Measurements from ENCODE around the gene ZC2HC1C.

Gene ZC2HC1C

GRCh38 chr14:75050852-75051555, 18.4 kb upstream of the ZC2HC1C start, which contains the start of gene MLH3:
Gene MLH3, minus strand, starts transcription at chr14:75051467. Its CDS starts 1,812 bp downstream, at chr14:75049655.
- H3K4me3 ChIP-seq (ENCODE audit: control insufficient read depth, low read depth, low read length), result peak within 1 kb of the TSS; percentile 48
- TF ChIP-seq CTCF (conservative IDR thresholded peaks at IDR 0.05; ENCODE audit: control insufficient read depth, insufficient read depth, low read depth, low read length), result no peak
- DNase-seq (ENCODE audit: low read depth), result peak; percentile 72

- H3K4me3 ChIP-seq (ENCODE audit: control insufficient read depth, low read depth, low read length), result peak overlapping the region; percentile 48
- DNase-seq (ENCODE audit: low read depth), result no peak
- no peak for TF ChIP-seq CTCF (conservative IDR thresholded peaks at IDR 0.05; ENCODE audit: control insufficient read depth, insufficient read depth, low read depth, low read length)
These were observed 17.9 kb upstream of the ZC2HC1C start for GRCh38 chr14:75051556-75051899.

GRCh38 chr14:75053396-75054291, 15.8 kb upstream of the ZC2HC1C start:
- TF ChIP-seq CTCF (conservative IDR thresholded peaks at IDR 0.05; ENCODE audit: control insufficient read depth, insufficient read depth, low read depth, low read length), result no peak
- H3K4me3 ChIP-seq (ENCODE audit: control insufficient read depth, low read depth, low read length), result no peak overlapping the region
- peak; percentile 78 for DNase-seq (ENCODE audit: low read depth)

- no peak for TF ChIP-seq CTCF (conservative IDR thresholded peaks at IDR 0.05; ENCODE audit: control insufficient read depth, insufficient read depth, low read depth, low read length)
- no peak overlapping the region for H3K4me3 ChIP-seq (ENCODE audit: control insufficient read depth, low read depth, low read length)
- DNase-seq (ENCODE audit: low read depth), result no peak
These were observed 15.0 kb upstream of the ZC2HC1C start for GRCh38 chr14:75054421-75054820.

GRCh38 chr14:75059642-75060041, 9.8 kb upstream of the ZC2HC1C start:
- no peak for DNase-seq (ENCODE audit: low read depth)
- TF ChIP-seq CTCF (conservative IDR thresholded peaks at IDR 0.05; ENCODE audit: control insufficient read depth, insufficient read depth, low read depth, low read length), result no peak
- no peak overlapping the region for H3K4me3 ChIP-seq (ENCODE audit: control insufficient read depth, low read depth, low read length)

GRCh38 chr14:75060420-75060819, 9.0 kb upstream of the ZC2HC1C start:
- H3K4me3 ChIP-seq (ENCODE audit: control insufficient read depth, low read depth, low read length), result no peak overlapping the region
- TF ChIP-seq CTCF (conservative IDR thresholded peaks at IDR 0.05; ENCODE audit: control insufficient read depth, insufficient read depth, low read depth, low read length), result no peak
- no peak for DNase-seq (ENCODE audit: low read depth)
